Measurements from ENCODE around the gene ITGB7.

DNA sequence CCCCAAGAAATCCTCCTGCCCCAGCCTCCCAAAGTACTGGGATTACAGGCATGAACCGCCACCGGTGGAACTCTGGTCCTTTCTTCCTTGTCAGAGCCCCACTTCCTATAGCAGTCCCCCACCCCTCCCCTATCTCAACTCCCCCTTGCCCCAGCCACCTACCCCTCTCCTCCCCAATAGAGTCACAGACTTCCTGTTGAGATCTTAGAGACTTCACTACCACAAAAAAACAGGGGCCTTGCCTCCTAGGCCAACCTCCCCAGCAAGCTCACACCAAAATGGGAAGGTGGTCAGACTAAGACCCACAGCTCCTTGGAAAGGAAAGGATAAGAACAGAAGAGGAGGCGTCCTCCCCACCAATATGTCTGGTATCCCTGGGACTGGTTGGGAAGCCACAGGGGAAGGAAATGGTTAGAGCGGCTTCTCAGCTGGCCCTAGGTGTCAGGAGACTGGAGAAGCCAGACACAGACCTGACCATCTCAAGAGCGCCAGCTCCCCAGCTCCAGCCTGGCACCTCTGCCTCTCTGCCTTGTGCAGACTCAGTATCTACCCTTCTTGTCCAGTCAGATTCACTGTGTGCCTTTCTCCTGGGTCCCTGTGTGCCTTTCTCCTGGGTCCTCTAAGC is 8.5 kb downstream of the ITGB7 start:
- TF ChIP-seq POLR2AphosphoS5 (IDR thresholded peaks at IDR 0.05) (no peak), CTCF (IDR thresholded peaks at IDR 0.05) (no peak), POLR2A (IDR thresholded peaks at IDR 0.05) (no peak)
